ENCODE results near the gene TASP1. TPM values are rescaled to one million over a fixed set of nuclear protein-coding genes. Genes with fewer than 3 reads are reported as not detected.

The TASP1 gene
- polyA plus RNA-seq, 1 donor (not counting 4 experiments of a cell fraction or from before 2014, with no cell fraction given): 17.4 TPM

- Histone ChIP-seq H3K27ac (ENCODE audit: control insufficient read depth, insufficient read depth, low read length) (no peak overlapping the region), H3K9me3 (ENCODE audit: control insufficient read depth, low read depth, low read length) (no peaks in the 10 kb centered on the region), H3K4me3 (ENCODE audit: control insufficient read depth in 2 of 3, extremely low read depth in 1 of 3, insufficient read depth in 2 of 3, low read depth in 1 of 3, low read length in 3 of 3) (no peak overlapping the region), H3K9me1 (ENCODE audit: control insufficient read depth, extremely low read depth, insufficient read depth, low read length) (no peaks in the 10 kb centered on the region), H3K36me3 (ENCODE audit: control insufficient read depth in 2 of 2, extremely low read depth in 1 of 2, insufficient read depth in 2 of 2, low read length in 2 of 2) (no peaks in the 10 kb centered on the region), H3K79me2 (ENCODE audit: control insufficient read depth, insufficient read depth, low read length) (no peaks in the 10 kb centered on the region), H3K9ac (ENCODE audit: control insufficient read depth, extremely low read depth, insufficient read depth, low read length) (no peak overlapping the region), H3K4me2 (ENCODE audit: control insufficient read depth, extremely low read depth, insufficient read depth, low read depth, low read length) (no peak overlapping the region), H3K27me3 (ENCODE audit: control insufficient read depth, extremely low read depth, insufficient read depth, low read length) (no peaks in the 10 kb centered on the region), H4K20me1 (ENCODE audit: control insufficient read depth, extremely low read depth, insufficient read depth, low read length) (no peaks in the 10 kb centered on the region), H2AFZ (ENCODE audit: control insufficient read depth, low read length) (no peak overlapping the region), H3K4me1 (ENCODE audit: control insufficient read depth, extremely low read depth, insufficient read depth, low read length) (no peaks in the 10 kb centered on the region)
- FAIRE-seq: no peak
- dilution Hi-C loops (cut with MboI; ENCODE audit: extremely low pct_ligation_motif_present, low sequenced_read_pairs): no loop called here
- DNase-seq (ENCODE audit: low read depth, low spot score): no peak
- TF ChIP-seq EZH2 (IDR thresholded peaks at IDR 0.05; ENCODE audit: low read length): no peak
- TF ChIP-seq, protein P1, sequence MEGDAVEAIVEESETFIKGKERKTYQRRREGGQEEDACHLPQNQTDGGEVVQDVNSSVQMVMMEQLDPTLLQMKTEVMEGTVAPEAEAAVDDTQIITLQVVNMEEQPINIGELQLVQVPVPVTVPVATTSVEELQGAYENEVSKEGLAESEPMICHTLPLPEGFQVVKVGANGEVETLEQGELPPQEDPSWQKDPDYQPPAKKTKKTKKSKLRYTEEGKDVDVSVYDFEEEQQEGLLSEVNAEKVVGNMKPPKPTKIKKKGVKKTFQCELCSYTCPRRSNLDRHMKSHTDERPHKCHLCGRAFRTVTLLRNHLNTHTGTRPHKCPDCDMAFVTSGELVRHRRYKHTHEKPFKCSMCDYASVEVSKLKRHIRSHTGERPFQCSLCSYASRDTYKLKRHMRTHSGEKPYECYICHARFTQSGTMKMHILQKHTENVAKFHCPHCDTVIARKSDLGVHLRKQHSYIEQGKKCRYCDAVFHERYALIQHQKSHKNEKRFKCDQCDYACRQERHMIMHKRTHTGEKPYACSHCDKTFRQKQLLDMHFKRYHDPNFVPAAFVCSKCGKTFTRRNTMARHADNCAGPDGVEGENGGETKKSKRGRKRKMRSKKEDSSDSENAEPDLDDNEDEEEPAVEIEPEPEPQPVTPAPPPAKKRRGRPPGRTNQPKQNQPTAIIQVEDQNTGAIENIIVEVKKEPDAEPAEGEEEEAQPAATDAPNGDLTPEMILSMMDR (optimal IDR thresholded peaks at IDR 0.05 in 1 of 3, IDR thresholded peaks at IDR 0.05 in 1 of 3, conservative IDR thresholded peaks at IDR 0.05 in 1 of 3; ENCODE audit: extremely low read depth in 1 of 3, insufficient read depth in 2 of 3, low read length in 3 of 3): no peak
Observed at GRCh38 chr20:13501500-13501899, 137.2 kb downstream of the TASP1 start.

- Histone ChIP-seq H3K27ac (ENCODE audit: control insufficient read depth, insufficient read depth, low read length) (no peak overlapping the region), H3K9me3 (ENCODE audit: control insufficient read depth, low read depth, low read length) (no peaks in the 10 kb centered on the region), H3K4me1 (ENCODE audit: control insufficient read depth, extremely low read depth, insufficient read depth, low read length) (peaks cover 15% of the 10 kb centered on the region), H4K20me1 (ENCODE audit: control insufficient read depth, extremely low read depth, insufficient read depth, low read length) (no peaks in the 10 kb centered on the region), H3K36me3 (ENCODE audit: control insufficient read depth in 2 of 2, extremely low read depth in 1 of 2, insufficient read depth in 2 of 2, low read length in 2 of 2) (no peaks in the 10 kb centered on the region), H3K4me3 (ENCODE audit: control insufficient read depth in 2 of 3, extremely low read depth in 1 of 3, insufficient read depth in 2 of 3, low read depth in 1 of 3, low read length in 3 of 3) (no peak overlapping the region), H3K9ac (ENCODE audit: control insufficient read depth, extremely low read depth, insufficient read depth, low read length) (no peak overlapping the region), H3K79me2 (ENCODE audit: control insufficient read depth, insufficient read depth, low read length) (no peaks in the 10 kb centered on the region), H2AFZ (ENCODE audit: control insufficient read depth, low read length) (no peak overlapping the region), H3K27me3 (ENCODE audit: control insufficient read depth, extremely low read depth, insufficient read depth, low read length) (no peaks in the 10 kb centered on the region), H3K4me2 (ENCODE audit: control insufficient read depth, extremely low read depth, insufficient read depth, low read depth, low read length) (no peak overlapping the region), H3K9me1 (ENCODE audit: control insufficient read depth, extremely low read depth, insufficient read depth, low read length) (no peaks in the 10 kb centered on the region)
- FAIRE-seq (peak; percentile 9), DNase-seq (ENCODE audit: low read depth, low spot score) (no peak)
- TF ChIP-seq EZH2 (IDR thresholded peaks at IDR 0.05; ENCODE audit: low read length): no peak
- TF ChIP-seq, protein P1 (optimal IDR thresholded peaks at IDR 0.05 in 1 of 3, IDR thresholded peaks at IDR 0.05 in 1 of 3, conservative IDR thresholded peaks at IDR 0.05 in 1 of 3; ENCODE audit: extremely low read depth in 1 of 3, insufficient read depth in 2 of 3, low read length in 3 of 3): no peak
- dilution Hi-C loops (cut with MboI; ENCODE audit: extremely low pct_ligation_motif_present, low sequenced_read_pairs): no loop called here
Observed at GRCh38 chr20:13494019-13494418, 144.7 kb downstream of the TASP1 start.
